IPS-18a (cell line): ENCODE measurements around the gene KNCN.

Experiments
- H3K27ac ChIP-seq: one replicate; pipeline ENCODE4 v1.5.1; 2013; ENCODE audit warnings: low read length
- H3K27me3 ChIP-seq: one replicate; pipeline ENCODE4 v1.6.1; 2013; ENCODE audit warnings: mild to moderate bottlenecking, low read length; ENCODE audit not compliant: control insufficient read depth, insufficient read depth
- H3K36me3 ChIP-seq: one replicate; pipeline ENCODE4 v1.6.1; 2013; ENCODE audit warnings: low read depth, low read length; ENCODE audit not compliant: control insufficient read depth
- H3K4me1 ChIP-seq: one replicate; pipeline ENCODE4 v1.6.1; 2013; ENCODE audit warnings: low read depth, low read length; ENCODE audit not compliant: control insufficient read depth
- H3K4me3 ChIP-seq: one replicate; pipeline ENCODE4 v1.5.1; 2013; ENCODE audit warnings: low read length
- H3K9ac ChIP-seq: one replicate; pipeline ENCODE4 v1.6.1; 2013; ENCODE audit warnings: mild to moderate bottlenecking, low read length, moderate library complexity
- H3K9me3 ChIP-seq: one replicate; pipeline ENCODE4 v1.6.1; 2013; ENCODE audit warnings: low read depth, low read length; ENCODE audit not compliant: control insufficient read depth

The KNCN gene

DNA sequence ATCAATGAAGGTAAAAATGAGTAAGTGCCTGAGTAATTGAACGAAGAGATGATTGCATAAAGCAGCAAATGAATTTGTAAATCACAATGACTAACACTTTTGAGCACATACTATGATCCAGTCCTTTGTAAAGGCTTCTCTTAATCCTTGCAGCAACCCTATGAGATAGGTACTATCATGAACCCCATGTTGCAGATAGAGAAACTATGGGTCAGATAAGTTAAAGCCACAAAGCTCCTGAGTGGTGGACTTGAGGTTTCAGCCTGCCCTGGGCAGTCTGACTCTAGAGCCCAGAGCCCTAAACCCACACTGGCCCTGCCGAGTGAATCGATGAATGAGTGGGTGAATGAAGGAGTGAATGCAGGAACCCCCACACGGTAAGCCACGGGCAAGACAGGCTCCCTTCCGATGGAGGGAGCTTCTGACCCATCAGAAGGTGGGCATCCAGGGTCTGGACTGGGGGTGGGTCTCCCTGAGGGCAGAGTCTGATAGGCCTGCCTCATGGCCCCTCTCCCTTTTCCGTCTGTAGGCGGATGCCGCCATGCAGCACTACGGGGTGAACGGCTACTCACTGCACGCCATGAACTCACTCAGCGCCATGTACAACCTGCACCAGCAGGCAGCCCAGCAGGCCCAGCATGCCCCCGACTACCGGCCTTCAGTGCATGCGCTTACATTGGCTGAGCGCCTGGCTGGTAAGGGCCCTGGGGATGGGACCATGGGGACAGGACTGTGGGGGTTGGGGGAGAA, 44.8 kb downstream of the KNCN start:
- Histone ChIP-seq H3K36me3 (no peaks in the 10 kb centered on the region), H3K27me3 (peaks cover 17% of the 10 kb centered on the region), H3K9me3 (no peaks in the 10 kb centered on the region), H3K9ac (no peak overlapping the region), H3K4me3 (no peak overlapping the region), H3K4me1 (peaks cover 5% of the 10 kb centered on the region), H3K27ac (no peak overlapping the region)

DNA sequence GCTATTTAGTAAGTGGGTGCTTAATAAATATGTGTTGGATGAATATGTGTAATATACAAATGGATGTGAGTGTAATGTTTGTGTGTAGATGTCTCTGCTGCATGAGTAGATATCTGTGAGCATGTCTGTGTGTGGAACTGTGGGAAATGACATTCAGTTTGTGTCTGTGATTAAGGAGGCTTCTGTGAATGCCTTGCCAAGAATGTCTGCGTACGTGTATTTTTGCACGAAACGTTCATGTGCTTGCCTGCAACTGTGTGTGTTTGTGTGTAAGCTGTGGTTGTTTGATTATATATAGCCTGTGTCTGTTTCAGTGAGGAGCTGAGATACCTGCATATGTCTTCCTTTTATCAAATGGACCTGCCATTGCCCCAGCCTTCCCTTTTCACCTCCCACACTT, 48.0 kb downstream of the KNCN start:
- peaks cover 13% of the 10 kb centered on the region for H3K27me3 ChIP-seq
- no peak overlapping the region for H3K4me3 ChIP-seq
- no peak overlapping the region for H3K9ac ChIP-seq
- peaks cover 5% of the 10 kb centered on the region for H3K4me1 ChIP-seq
- no peak overlapping the region for H3K27ac ChIP-seq
- H3K36me3 ChIP-seq = no peaks in the 10 kb centered on the region
- H3K9me3 ChIP-seq = no peaks in the 10 kb centered on the region

DNA sequence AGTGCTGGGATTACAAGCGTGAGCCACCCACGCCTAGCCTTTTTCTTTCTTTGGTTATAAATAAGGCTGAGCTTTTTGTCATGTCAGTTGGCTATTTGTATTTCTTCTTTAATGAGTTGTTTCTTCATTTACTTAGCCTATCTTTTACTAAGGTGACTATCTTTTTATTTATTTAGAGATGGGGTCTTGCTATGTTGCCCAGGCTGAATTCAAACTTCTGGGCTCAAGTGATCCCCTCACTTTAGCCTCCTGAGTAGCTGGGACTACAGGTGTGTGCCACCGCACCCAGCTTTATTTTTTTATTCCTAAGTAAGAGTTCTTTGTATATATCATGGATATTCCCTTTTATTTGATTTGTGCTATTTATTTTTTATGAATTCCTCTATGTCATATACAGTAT, 49.9 kb downstream of the KNCN start:
- H3K9ac ChIP-seq = no peak overlapping the region
- H3K27ac ChIP-seq = no peak overlapping the region
- peaks cover 25% of the 10 kb centered on the region for H3K27me3 ChIP-seq
- H3K4me3 ChIP-seq = no peak overlapping the region
- peaks cover 5% of the 10 kb centered on the region for H3K4me1 ChIP-seq
- no peaks in the 10 kb centered on the region for H3K9me3 ChIP-seq
- H3K36me3 ChIP-seq = no peaks in the 10 kb centered on the region

DNA sequence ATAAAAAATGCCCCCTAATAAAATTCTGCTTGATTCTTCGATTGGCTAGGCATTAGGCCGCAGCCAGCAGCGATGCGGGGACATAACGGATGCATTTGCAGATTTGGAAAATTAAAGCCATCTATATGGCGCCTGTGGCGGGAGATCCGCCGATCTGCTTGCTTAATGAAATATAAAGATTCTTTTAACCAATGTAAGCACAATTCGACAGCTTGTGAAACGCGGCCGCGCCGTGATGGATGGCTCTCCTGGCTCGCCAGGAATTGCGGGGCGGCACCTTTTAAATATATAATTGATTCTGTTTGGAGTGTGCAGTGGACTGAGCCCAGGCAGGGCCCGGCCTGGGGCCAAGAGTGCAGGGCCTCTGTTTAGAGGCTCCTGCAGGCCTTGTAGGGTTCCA, 53.8 kb downstream of the KNCN start:
- no peaks in the 10 kb centered on the region for H3K36me3 ChIP-seq
- no peak overlapping the region for H3K27ac ChIP-seq
- H3K4me3 ChIP-seq = no peak overlapping the region
- H3K27me3 ChIP-seq = peaks cover 53% of the 10 kb centered on the region
- H3K9ac ChIP-seq = no peak overlapping the region
- H3K9me3 ChIP-seq = no peaks in the 10 kb centered on the region
- peaks cover 14% of the 10 kb centered on the region for H3K4me1 ChIP-seq

DNA sequence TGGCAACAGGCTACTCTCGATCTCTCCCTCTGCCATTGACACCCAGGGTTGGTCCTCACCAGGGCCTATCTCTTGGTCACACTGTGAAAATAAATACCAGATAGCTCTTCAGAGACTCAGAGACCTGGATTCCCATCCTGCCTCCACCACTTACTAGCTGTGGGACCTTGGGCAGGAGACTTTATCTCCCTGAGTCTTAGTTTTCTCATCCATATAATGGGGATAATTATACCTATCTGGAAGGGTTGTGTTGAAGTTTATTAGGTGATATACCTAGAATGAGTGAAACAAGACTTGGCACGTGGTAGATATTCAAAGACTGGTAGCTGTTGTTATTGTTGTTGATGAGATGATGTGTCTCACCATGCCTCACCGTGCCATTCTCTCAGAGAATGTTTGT, 54.4 kb downstream of the KNCN start:
- Histone ChIP-seq H3K27ac (no peak overlapping the region), H3K27me3 (peaks cover 58% of the 10 kb centered on the region), H3K9ac (no peak overlapping the region), H3K4me3 (no peak overlapping the region), H3K9me3 (no peaks in the 10 kb centered on the region), H3K36me3 (no peaks in the 10 kb centered on the region), H3K4me1 (peaks cover 20% of the 10 kb centered on the region)

DNA sequence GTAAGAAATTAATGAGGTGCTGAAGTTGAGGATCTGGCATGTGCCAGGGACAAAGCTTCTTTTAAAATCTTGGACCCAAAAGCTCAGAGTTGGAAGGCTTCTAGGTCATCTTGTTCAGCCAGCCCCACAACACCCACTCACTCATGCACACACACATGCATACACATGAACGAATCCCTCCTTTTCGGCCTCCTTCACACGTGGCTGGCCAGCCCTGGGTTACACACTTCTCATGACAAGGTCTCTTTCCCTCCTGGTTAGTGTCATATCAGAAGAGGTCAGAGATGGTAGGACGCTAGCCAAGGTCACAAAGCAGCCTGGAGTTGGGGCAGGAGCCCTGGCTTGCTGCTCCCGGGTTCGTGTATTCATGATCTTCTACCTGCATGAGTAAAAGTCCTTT, 54.9 kb downstream of the KNCN start:
- Histone ChIP-seq H3K9ac (no peak overlapping the region), H3K27me3 (peaks cover 63% of the 10 kb centered on the region), H3K4me1 (peaks cover 26% of the 10 kb centered on the region), H3K27ac (no peak overlapping the region), H3K4me3 (no peak overlapping the region), H3K36me3 (no peaks in the 10 kb centered on the region), H3K9me3 (no peaks in the 10 kb centered on the region)

DNA sequence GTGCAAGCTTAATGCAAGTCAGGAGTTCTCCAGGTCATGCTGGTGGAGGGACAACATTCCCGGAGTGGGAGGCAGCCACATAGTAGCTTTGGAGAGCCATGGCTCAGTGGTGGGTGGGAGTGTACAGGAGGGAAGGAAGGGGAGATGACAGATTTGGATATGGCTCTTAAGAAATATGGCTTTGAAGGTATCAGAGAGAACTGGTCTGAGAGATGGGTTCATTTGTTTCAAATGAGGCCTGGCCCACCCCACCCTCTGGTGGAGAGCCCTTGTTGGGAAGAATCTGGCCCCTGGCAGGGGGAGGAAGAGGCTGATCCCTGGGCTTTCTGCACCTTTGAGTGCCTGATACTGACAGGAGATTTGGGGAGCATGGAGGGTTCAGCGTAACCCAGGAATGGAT, 55.7 kb downstream of the KNCN start:
- Histone ChIP-seq H3K4me1 (peaks cover 31% of the 10 kb centered on the region), H3K9me3 (no peaks in the 10 kb centered on the region), H3K36me3 (no peaks in the 10 kb centered on the region), H3K9ac (no peak overlapping the region), H3K27me3 (peaks cover 70% of the 10 kb centered on the region), H3K27ac (no peak overlapping the region), H3K4me3 (no peak overlapping the region)
